Nephron (organoid): ENCODE results near the gene BIRC5.
A peak's percentile ranks its signal among the peaks of the same experiment; 100 is the strongest.

ENCODE experiments used
- H3K27ac Mint-ChIP-seq, 3 experiments: 2 replicates each; pipeline ENCODE4 v1.8.0; 2020; ENCODE audit warnings: mixed read lengths in 3 of 3, mild to moderate bottlenecking in 2 of 3, moderate library complexity in 1 of 3
- H3K27me3 Mint-ChIP-seq: 2 replicates; pipeline ENCODE4 v1.8.0; 2021; ENCODE audit warnings: low read depth, mild to moderate bottlenecking, moderate library complexity, mixed read lengths
- H3K36me3 Mint-ChIP-seq: 2 replicates; pipeline ENCODE4 v1.8.0; 2020; ENCODE audit warnings: low read depth, mixed read lengths
- H3K4me1 Mint-ChIP-seq: 2 replicates; pipeline ENCODE4 v1.8.0; 2020; ENCODE audit warnings: mixed read lengths
- H3K4me3 Mint-ChIP-seq, 3 experiments: 2 replicates each; pipeline ENCODE4 v1.8.0; 2020; ENCODE audit warnings: mild to moderate bottlenecking in 3 of 3, mixed read lengths in 3 of 3, moderate library complexity in 2 of 3
- H3K9me3 Mint-ChIP-seq: 2 replicates; pipeline ENCODE4 v1.8.0; 2020; ENCODE audit warnings: mixed read lengths
- TF ChIP-seq, protein P1 (sequence below), 3 experiments: fragments of 200-600 bp; sonication (generic); IDR thresholded peaks; one replicate each; pipeline ENCODE4 v1.5.0; 2021; ENCODE audit warnings: antibody characterized with exemption in 3 of 3; ENCODE audit not compliant: unreplicated experiment in 3 of 3

Gene BIRC5

GRCh38 chr17:78182504-78182903, 31.5 kb upstream of the BIRC5 start:
- H3K36me3 Mint-ChIP-seq: peaks cover 31% of the 10 kb centered on the region
- H3K9me3 Mint-ChIP-seq: no peaks in the 10 kb centered on the region
- H3K4me3 Mint-ChIP-seq: peak overlapping the region in 2 of 3 experiments; percentile 13 to 46
- TF ChIP-seq, protein P1, sequence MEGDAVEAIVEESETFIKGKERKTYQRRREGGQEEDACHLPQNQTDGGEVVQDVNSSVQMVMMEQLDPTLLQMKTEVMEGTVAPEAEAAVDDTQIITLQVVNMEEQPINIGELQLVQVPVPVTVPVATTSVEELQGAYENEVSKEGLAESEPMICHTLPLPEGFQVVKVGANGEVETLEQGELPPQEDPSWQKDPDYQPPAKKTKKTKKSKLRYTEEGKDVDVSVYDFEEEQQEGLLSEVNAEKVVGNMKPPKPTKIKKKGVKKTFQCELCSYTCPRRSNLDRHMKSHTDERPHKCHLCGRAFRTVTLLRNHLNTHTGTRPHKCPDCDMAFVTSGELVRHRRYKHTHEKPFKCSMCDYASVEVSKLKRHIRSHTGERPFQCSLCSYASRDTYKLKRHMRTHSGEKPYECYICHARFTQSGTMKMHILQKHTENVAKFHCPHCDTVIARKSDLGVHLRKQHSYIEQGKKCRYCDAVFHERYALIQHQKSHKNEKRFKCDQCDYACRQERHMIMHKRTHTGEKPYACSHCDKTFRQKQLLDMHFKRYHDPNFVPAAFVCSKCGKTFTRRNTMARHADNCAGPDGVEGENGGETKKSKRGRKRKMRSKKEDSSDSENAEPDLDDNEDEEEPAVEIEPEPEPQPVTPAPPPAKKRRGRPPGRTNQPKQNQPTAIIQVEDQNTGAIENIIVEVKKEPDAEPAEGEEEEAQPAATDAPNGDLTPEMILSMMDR (IDR thresholded peaks at IDR 0.05; ENCODE audit: unreplicated experiment in 3 of 3): no peak
- H3K27me3 Mint-ChIP-seq: no peaks in the 10 kb centered on the region
- H3K4me1 Mint-ChIP-seq: peaks cover 50% of the 10 kb centered on the region
- peak overlapping the region in 1 of 3 experiments; percentile 79 for H3K27ac Mint-ChIP-seq

GRCh38 chr17:78183916-78184315, 30.1 kb upstream of the BIRC5 start:
- H3K9me3 Mint-ChIP-seq: no peaks in the 10 kb centered on the region

DNA sequence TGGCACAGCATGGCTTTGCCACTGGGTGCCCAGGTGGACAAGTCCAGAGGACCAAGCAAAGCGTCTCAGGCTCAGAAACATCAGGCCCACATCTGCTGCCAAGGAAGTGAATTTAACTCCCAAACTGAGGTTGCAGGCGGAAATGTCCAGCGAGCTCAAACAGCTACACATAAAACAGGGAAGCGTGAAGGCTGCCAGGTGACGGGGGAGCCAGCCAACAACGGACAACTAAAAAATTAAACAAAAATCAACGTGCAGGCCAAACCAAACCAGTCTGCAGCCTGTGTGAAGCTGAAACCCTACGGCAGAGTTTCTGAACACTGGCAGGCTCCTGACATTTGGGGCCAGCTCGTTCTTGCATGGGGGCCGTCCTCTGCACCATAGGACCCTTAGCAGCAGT, 29.7 kb upstream of the BIRC5 start:
- Mint-ChIP-seq H3K4me3 (peak overlapping the region; percentile 81 to 84 (median 82)), H3K27ac (peak overlapping the region; percentile 83 to 97 (median 89)), H3K27me3 (no peaks in the 10 kb centered on the region), H3K4me1 (peaks cover 48% of the 10 kb centered on the region), H3K9me3 (no peaks in the 10 kb centered on the region), H3K36me3 (peaks cover 26% of the 10 kb centered on the region)
- TF ChIP-seq, protein P1 (IDR thresholded peaks at IDR 0.05; ENCODE audit: unreplicated experiment in 3 of 3): no peak

More at GRCh38 chr17:78183916-78184315, 30.1 kb upstream of the BIRC5 start:
- Mint-ChIP-seq H3K36me3 (peaks cover 30% of the 10 kb centered on the region), H3K27ac (peak overlapping the region; percentile 83 to 97 (median 89)), H3K4me1 (peaks cover 52% of the 10 kb centered on the region), H3K27me3 (no peaks in the 10 kb centered on the region), H3K4me3 (peak overlapping the region; percentile 81 to 84 (median 82))
- TF ChIP-seq, protein P1 (IDR thresholded peaks at IDR 0.05; ENCODE audit: unreplicated experiment in 3 of 3): no peak

DNA sequence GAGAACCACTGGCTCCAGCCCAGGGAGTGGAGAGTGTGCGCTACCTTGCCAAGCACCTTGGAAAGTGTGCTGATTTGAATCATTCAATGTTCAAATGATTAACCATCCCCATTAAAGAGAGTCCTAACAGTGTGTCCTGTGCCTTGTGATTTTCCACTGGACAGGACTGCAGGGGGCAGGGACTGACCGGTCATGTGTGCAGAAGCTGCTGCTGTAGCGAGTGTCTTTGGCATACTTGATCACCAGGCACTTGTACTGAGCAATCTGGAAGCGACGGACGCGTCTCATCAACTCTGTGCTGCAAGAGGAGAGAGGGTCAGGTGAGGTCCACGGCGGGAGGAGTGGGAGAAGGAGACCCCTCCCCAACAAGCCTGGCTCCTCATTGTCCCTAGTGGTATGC, 29.2 kb upstream of the BIRC5 start:
- no peaks in the 10 kb centered on the region for H3K27me3 Mint-ChIP-seq
- TF ChIP-seq, protein P1 (IDR thresholded peaks at IDR 0.05; ENCODE audit: unreplicated experiment in 3 of 3): no peak
- H3K27ac Mint-ChIP-seq: peak overlapping the region; percentile 83 to 97 (median 89)
- peak overlapping the region; percentile 81 to 84 (median 82) for H3K4me3 Mint-ChIP-seq
- H3K9me3 Mint-ChIP-seq: no peaks in the 10 kb centered on the region
- peaks cover 46% of the 10 kb centered on the region for H3K4me1 Mint-ChIP-seq
- peaks cover 23% of the 10 kb centered on the region for H3K36me3 Mint-ChIP-seq

DNA sequence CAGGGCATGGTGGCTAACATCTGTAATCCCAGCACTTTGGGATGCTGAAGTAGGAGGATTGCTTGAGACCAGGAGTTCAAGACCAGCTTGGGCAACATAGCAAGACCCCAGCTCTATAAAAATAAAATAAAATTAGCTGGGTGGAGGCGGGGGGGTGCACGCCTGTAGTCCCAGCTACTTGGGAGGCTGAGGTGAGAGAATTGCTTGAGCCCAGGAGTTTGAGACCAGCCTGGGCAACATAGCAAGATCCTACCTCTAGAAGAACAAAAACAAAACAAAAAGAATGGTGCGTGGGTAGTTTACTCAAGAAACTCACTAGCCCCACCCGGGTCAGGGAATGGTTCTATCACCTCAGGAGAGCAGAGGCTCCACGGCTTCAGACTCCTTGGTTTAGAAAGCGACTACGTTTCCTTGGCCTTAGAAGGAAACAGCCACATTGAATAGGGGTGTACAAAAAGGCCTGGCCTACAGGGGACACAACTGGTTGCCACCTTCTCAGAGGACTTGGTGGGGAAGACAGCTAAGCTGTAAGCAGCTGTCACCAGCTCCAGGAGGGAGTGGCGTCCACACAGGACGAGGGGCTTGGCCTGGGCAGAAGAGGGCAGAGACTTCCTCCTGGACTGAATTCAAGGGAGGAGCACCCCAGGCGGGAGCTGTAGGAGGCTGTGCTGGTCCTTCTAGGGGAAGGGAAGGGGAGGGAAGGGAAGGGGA, 27.9 kb upstream of the BIRC5 start:
- Mint-ChIP-seq H3K4me1 (peaks cover 42% of the 10 kb centered on the region), H3K27ac (peak overlapping the region in 2 of 3 experiments; percentile 27 to 51), H3K4me3 (peak overlapping the region; percentile 81 to 88 (median 86)), H3K9me3 (no peaks in the 10 kb centered on the region), H3K27me3 (no peaks in the 10 kb centered on the region), H3K36me3 (peaks cover 27% of the 10 kb centered on the region)
- TF ChIP-seq, protein P1 (IDR thresholded peaks at IDR 0.05; ENCODE audit: unreplicated experiment in 3 of 3): no peak
